Suppressor macrophage (primary cell): ENCODE results near the gene MED7.
A peak's percentile ranks its signal among the peaks of the same experiment; 100 is the strongest.
"Not testable (repeated sequence)": the region's sequence is repeated elsewhere in the genome, so short reads cannot be mapped to it uniquely, and the experiment has no call there.

Experiments
- DNase-seq, 4 experiments: peaks; one replicate each; pipeline ENCODE4 v3.0.0-alpha.2; 2020 to 2022
- total RNA-seq, 17 experiments: gene quantifications; one replicate each; lab custom pipeline; 2026; ENCODE audit warnings: mixed read lengths in 6 of 17, inconsistent platforms in 3 of 17; lab: John Stamatoyannopoulos, UW

MED7 gene
- total RNA-seq: 6.0 to 18.9 (median 12.3) reads per million in 17 experiments

- DNase-seq: peak; percentile 97 to 100 (median 98)
Measured at GRCh38 chr5:157142317-157143126, at the start of gene MED7. TSS of gene MED7 (minus strand) at chr5:157142865. CDS start at chr5:157139431, 3,434 bp downstream.

GRCh38 chr5:157189223-157189622, 46.6 kb upstream of the MED7 start:
- no peak for DNase-seq

- DNase-seq: no peak
Measured at GRCh38 chr5:157188270-157188669, 45.6 kb upstream of the MED7 start.

GRCh38 chr5:157187046-157187754, 44.5 kb upstream of the MED7 start:
- no peak for DNase-seq

GRCh38 chr5:157186309-157187045, 43.8 kb upstream of the MED7 start:
- no peak for DNase-seq

GRCh38 chr5:157185122-157185521, 42.5 kb upstream of the MED7 start:
- not testable (repeated sequence) for DNase-seq

- no peak for DNase-seq
Measured at GRCh38 chr5:157184117-157184670, 41.5 kb upstream of the MED7 start.

- no peak for DNase-seq
Measured at GRCh38 chr5:157182143-157182757, 39.6 kb upstream of the MED7 start.

- no peak for DNase-seq
Measured at GRCh38 chr5:157180374-157181264, 38.0 kb upstream of the MED7 start, which contains the start of gene ITK. TSS of gene ITK (plus strand) at chr5:157180840. CDS start at chr5:157180978, 138 bp downstream.

GRCh38 chr5:157178966-157179365, 36.3 kb upstream of the MED7 start:
- no peak for DNase-seq

GRCh38 chr5:157177953-157178352, 35.3 kb upstream of the MED7 start:
- peak in 3 of 4 experiments; percentile 5 to 7 (median 6) for DNase-seq

GRCh38 chr5:157175071-157175612, 32.5 kb upstream of the MED7 start:
- DNase-seq: no peak

GRCh38 chr5:157172403-157172802, 29.7 kb upstream of the MED7 start:
- DNase-seq: peak in 2 of 4 experiments; percentile 3 to 12

- DNase-seq: no peak
Measured at GRCh38 chr5:157168286-157168685, 25.6 kb upstream of the MED7 start.

GRCh38 chr5:157167214-157167621, 24.6 kb upstream of the MED7 start:
- DNase-seq: no peak

- DNase-seq: no peak
Measured at GRCh38 chr5:157166214-157167213, 23.8 kb upstream of the MED7 start, which contains the start of gene GARIN3. TSS of gene GARIN3 (minus strand) at chr5:157166264. CDS start at chr5:157166168, 96 bp downstream.

GRCh38 chr5:157165668-157166067, 23.0 kb upstream of the MED7 start:
- DNase-seq: no peak

- DNase-seq: no peak
Measured at GRCh38 chr5:157165261-157165660, 22.6 kb upstream of the MED7 start.

- no peak for DNase-seq
Measured at GRCh38 chr5:157164521-157164920, 21.9 kb upstream of the MED7 start.
